IPS DF 4.7 (cell line): ENCODE data around the gene GHRHR.

Experiments used
- DNase-seq: peaks from one replicate; pipeline ENCODE4 v3.0.0-alpha.2; 2013; ENCODE audit warnings: low spot score; ENCODE audit errors: extremely low read depth

The GHRHR gene

GRCh38 chr7:30963842-30964241 lies at the start of gene GHRHR:
Gene GHRHR (plus strand): TSS chr7:30963953. CDS start chr7:30964069, 116 bp downstream.
- no peak for DNase-seq

- DNase-seq, result no peak
Observed at GRCh38 chr7:30914596-30914995, 49.2 kb upstream of the GHRHR start.

GRCh38 chr7:30915005-30915601 lies 48.6 kb upstream of the GHRHR start:
- DNase-seq, result no peak

- DNase-seq, result no peak
Observed at GRCh38 chr7:30915751-30916150, 48.0 kb upstream of the GHRHR start.

- no peak for DNase-seq
Observed at GRCh38 chr7:30916255-30916654, 47.5 kb upstream of the GHRHR start.

- no peak for DNase-seq
Observed at GRCh38 chr7:30916767-30917166, 47.0 kb upstream of the GHRHR start.

- no peak for DNase-seq
Observed at GRCh38 chr7:30917216-30917893, 46.4 kb upstream of the GHRHR start.

- no peak for DNase-seq
Observed at GRCh38 chr7:30918676-30919075, 45.1 kb upstream of the GHRHR start.

GRCh38 chr7:30920021-30920583 lies 43.7 kb upstream of the GHRHR start:
- DNase-seq, result no peak

GRCh38 chr7:30920584-30921539 lies 42.9 kb upstream of the GHRHR start:
- DNase-seq, result no peak

GRCh38 chr7:30921540-30922401 lies 42.0 kb upstream of the GHRHR start:
- no peak for DNase-seq

- no peak for DNase-seq
Observed at GRCh38 chr7:30922596-30922995, 41.2 kb upstream of the GHRHR start.

- DNase-seq, result no peak
Observed at GRCh38 chr7:30923009-30923773, 40.6 kb upstream of the GHRHR start.

- no peak for DNase-seq
Observed at GRCh38 chr7:30923774-30924413, 39.9 kb upstream of the GHRHR start.

- no peak for DNase-seq
Observed at GRCh38 chr7:30924624-30925023, 39.1 kb upstream of the GHRHR start.

GRCh38 chr7:30925117-30925516 lies 38.6 kb upstream of the GHRHR start:
- DNase-seq, result no peak

GRCh38 chr7:30925913-30926312 lies 37.8 kb upstream of the GHRHR start:
- no peak for DNase-seq

- no peak for DNase-seq
Observed at GRCh38 chr7:30926313-30926712, 37.4 kb upstream of the GHRHR start.

- DNase-seq, result no peak
Observed at GRCh38 chr7:30927040-30927439, 36.7 kb upstream of the GHRHR start.

GRCh38 chr7:30927559-30927958 lies 36.2 kb upstream of the GHRHR start:
- no peak for DNase-seq
